Neural cell (in vitro differentiated cells): ENCODE measurements around the gene CLCN5. TPM values are rescaled to one million over a fixed set of nuclear protein-coding genes. Genes with fewer than 3 reads are reported as not detected.
"Not testable (repeated sequence)": the region's sequence is repeated elsewhere in the genome, so short reads cannot be mapped to it uniquely, and the experiment has no call there.

Source experiments
- H2AFZ ChIP-seq: fragments of 200-600, 300-800 bp; sonication (generic), shearing (Covaris generic); 2 replicates; pipeline ENCODE4 v1.6.0; 2014; ENCODE audit warnings: low read depth, mild to moderate bottlenecking, antibody characterized with exemption, low read length, moderate library complexity
- H3F3A ChIP-seq: fragments of 200-600 bp; shearing (Covaris generic); 2 replicates; pipeline ENCODE4 v1.6.1; 2016; ENCODE audit warnings: mild to moderate bottlenecking, moderate library complexity, mixed read lengths, antibody characterized with exemption, low read length; ENCODE audit not compliant: insufficient read depth, poor library complexity, severe bottlenecking
- H3K27ac ChIP-seq: fragments of 200-600, 300-800 bp; sonication (generic), shearing (Covaris generic); 2 replicates; pipeline ENCODE4 v1.5.1; 2014; ENCODE audit warnings: mild to moderate bottlenecking, low read length, moderate library complexity
- H3K27me3 ChIP-seq: fragments of 300-800, 200-600 bp; sonication (generic), shearing (Covaris generic); 2 replicates; pipeline ENCODE4 v1.6.0; 2014; ENCODE audit warnings: mild to moderate bottlenecking, low read depth, low read length, moderate library complexity; ENCODE audit not compliant: insufficient read depth
- H3K36me3 ChIP-seq: fragments of 300-800, 200-600 bp; sonication (generic), shearing (Covaris generic); 2 replicates; pipeline ENCODE4 v1.5.1; 2014; ENCODE audit warnings: mild to moderate bottlenecking, antibody characterized with exemption, low read length, moderate library complexity; ENCODE audit not compliant: insufficient read depth
- H3K4me2 ChIP-seq: fragments of 300-800, 200-600 bp; sonication (generic), shearing (Covaris generic); 2 replicates; pipeline ENCODE4 v1.6.0; 2014; ENCODE audit warnings: mild to moderate bottlenecking, low read length
- H3K4me3 ChIP-seq: fragments of 300-800, 200-600 bp; sonication (generic), shearing (Covaris generic); 2 replicates; pipeline ENCODE4 v1.5.1; 2014; ENCODE audit warnings: mild to moderate bottlenecking, low read length, moderate library complexity
- H3K79me2 ChIP-seq: fragments of 200-600 bp; shearing (Covaris generic); replicated peaks from 2 replicates; pipeline ENCODE4 v1.6.0; 2014; ENCODE audit warnings: mild to moderate bottlenecking, low read length, moderate library complexity; ENCODE audit not compliant: insufficient read depth
- H3K9ac ChIP-seq: fragments of 300-800, 200-600 bp; sonication (generic), shearing (Covaris generic); 2 replicates; pipeline ENCODE4 v1.6.1; 2016; ENCODE audit warnings: mild to moderate bottlenecking, low read length, mixed read lengths
- H3K9me2 ChIP-seq: fragments of 200-600 bp; shearing (Covaris generic); 2 replicates; pipeline ENCODE4 v1.6.1; 2016; ENCODE audit warnings: mild to moderate bottlenecking, low read length, mixed read lengths; ENCODE audit not compliant: insufficient read depth
- H3K9me3 ChIP-seq: fragments of 200-600, 300-800 bp; sonication (generic), shearing (Covaris generic); 2 replicates; pipeline ENCODE4 v1.6.1; 2016; ENCODE audit warnings: mild to moderate bottlenecking, mixed run types, low read length, moderate library complexity, mixed read lengths
- H4K20me1 ChIP-seq: fragments of 200-600 bp; shearing (Covaris generic); 2 replicates; pipeline ENCODE4 v1.6.1; 2016; ENCODE audit warnings: mild to moderate bottlenecking, mixed run types; ENCODE audit not compliant: insufficient read depth
- CTCF ChIP-seq: fragments of 450-650 bp; IDR thresholded peaks from 2 replicates; pipeline ENCODE4 v1.5.1; 2014; ENCODE audit warnings: antibody characterized with exemption, mild to moderate bottlenecking, moderate library complexity; ENCODE audit not compliant: poor library complexity, severe bottlenecking
- EP300 ChIP-seq: fragments of 450-650 bp; conservative IDR thresholded peaks from 2 replicates; pipeline ENCODE4 v1.6.1; 2014; ENCODE audit warnings: antibody characterized with exemption, mild to moderate bottlenecking, moderate library complexity; ENCODE audit not compliant: poor library complexity, severe bottlenecking
- EZH2 ChIP-seq: fragments of 200-600, 300-800 bp; shearing (Covaris generic), sonication (generic); IDR thresholded peaks from 2 replicates; pipeline ENCODE4 v1.6.1; 2014; ENCODE audit warnings: antibody characterized with exemption, low read length, borderline replicate concordance, mild to moderate bottlenecking; ENCODE audit not compliant: insufficient read depth, poor library complexity, severe bottlenecking
- MXI1 ChIP-seq: fragments of 450-650 bp; conservative IDR thresholded peaks from 2 replicates; pipeline ENCODE4 v1.6.1; 2014; ENCODE audit warnings: antibody characterized with exemption, mild to moderate bottlenecking; ENCODE audit not compliant: poor library complexity, severe bottlenecking
- POLR2AphosphoS5 ChIP-seq: IDR thresholded peaks from 2 replicates; pipeline ENCODE4 v1.6.1; 2012
- RAD21 ChIP-seq: fragments of 450-650 bp; conservative IDR thresholded peaks from 2 replicates; pipeline ENCODE4 v1.6.1; 2014; ENCODE audit warnings: antibody characterized with exemption, mild to moderate bottlenecking, moderate library complexity
- SMC3 ChIP-seq: fragments of 450-650 bp; conservative IDR thresholded peaks from 2 replicates; pipeline ENCODE4 v1.6.1; 2014; ENCODE audit warnings: antibody characterized with exemption, mild to moderate bottlenecking, moderate library complexity; ENCODE audit not compliant: poor library complexity
- TAF1 ChIP-seq: IDR thresholded peaks from 2 replicates; pipeline ENCODE4 v1.6.1; 2012; ENCODE audit warnings: low read depth
- polyA plus RNA-seq: library from polyadenylated mRNA; depleted of rRNA; stranded (reverse); fragments of >200 nt; gene quantifications from 2 replicates; pipeline ENCODE4 v1.2.3, GENCODE V29; 2014
- TF ChIP-seq, protein P1 (sequence below): IDR thresholded peaks from 2 replicates; pipeline ENCODE4 v1.6.1; 2012; ENCODE audit warnings: borderline replicate concordance

The CLCN5 gene
- polyA plus RNA-seq, 1 donor from 2014 or later: 13.1 TPM

GRCh38 chrX:50003467-50003866 is 81.1 kb downstream of the CLCN5 start:
- no peaks in the 10 kb centered on the region for H3F3A ChIP-seq
- TF ChIP-seq RAD21: no peak
- no peak for TF ChIP-seq TAF1
- no peak for TF ChIP-seq MXI1
- TF ChIP-seq, protein P1, sequence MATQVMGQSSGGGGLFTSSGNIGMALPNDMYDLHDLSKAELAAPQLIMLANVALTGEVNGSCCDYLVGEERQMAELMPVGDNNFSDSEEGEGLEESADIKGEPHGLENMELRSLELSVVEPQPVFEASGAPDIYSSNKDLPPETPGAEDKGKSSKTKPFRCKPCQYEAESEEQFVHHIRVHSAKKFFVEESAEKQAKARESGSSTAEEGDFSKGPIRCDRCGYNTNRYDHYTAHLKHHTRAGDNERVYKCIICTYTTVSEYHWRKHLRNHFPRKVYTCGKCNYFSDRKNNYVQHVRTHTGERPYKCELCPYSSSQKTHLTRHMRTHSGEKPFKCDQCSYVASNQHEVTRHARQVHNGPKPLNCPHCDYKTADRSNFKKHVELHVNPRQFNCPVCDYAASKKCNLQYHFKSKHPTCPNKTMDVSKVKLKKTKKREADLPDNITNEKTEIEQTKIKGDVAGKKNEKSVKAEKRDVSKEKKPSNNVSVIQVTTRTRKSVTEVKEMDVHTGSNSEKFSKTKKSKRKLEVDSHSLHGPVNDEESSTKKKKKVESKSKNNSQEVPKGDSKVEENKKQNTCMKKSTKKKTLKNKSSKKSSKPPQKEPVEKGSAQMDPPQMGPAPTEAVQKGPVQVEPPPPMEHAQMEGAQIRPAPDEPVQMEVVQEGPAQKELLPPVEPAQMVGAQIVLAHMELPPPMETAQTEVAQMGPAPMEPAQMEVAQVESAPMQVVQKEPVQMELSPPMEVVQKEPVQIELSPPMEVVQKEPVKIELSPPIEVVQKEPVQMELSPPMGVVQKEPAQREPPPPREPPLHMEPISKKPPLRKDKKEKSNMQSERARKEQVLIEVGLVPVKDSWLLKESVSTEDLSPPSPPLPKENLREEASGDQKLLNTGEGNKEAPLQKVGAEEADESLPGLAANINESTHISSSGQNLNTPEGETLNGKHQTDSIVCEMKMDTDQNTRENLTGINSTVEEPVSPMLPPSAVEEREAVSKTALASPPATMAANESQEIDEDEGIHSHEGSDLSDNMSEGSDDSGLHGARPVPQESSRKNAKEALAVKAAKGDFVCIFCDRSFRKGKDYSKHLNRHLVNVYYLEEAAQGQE: no peak
- no peak for TF ChIP-seq CTCF
- no peaks in the 10 kb centered on the region for H3K27me3 ChIP-seq
- no peaks in the 10 kb centered on the region for H3K36me3 ChIP-seq
- H2AFZ ChIP-seq: no peak overlapping the region
- no peak overlapping the region for H3K4me3 ChIP-seq
- no peaks in the 10 kb centered on the region for H4K20me1 ChIP-seq
- no peaks in the 10 kb centered on the region for H3K9me2 ChIP-seq
- no peaks in the 10 kb centered on the region for H3K9me3 ChIP-seq
- H3K27ac ChIP-seq: no peak overlapping the region
- H3K9ac ChIP-seq: no peak overlapping the region
- no peak overlapping the region for H3K4me2 ChIP-seq
- H3K79me2 ChIP-seq: no peaks in the 10 kb centered on the region

GRCh38 chrX:50003927-50004326 is 81.5 kb downstream of the CLCN5 start:
- Histone ChIP-seq H3F3A (no peaks in the 10 kb centered on the region), H3K27me3 (no peaks in the 10 kb centered on the region), H2AFZ (no peak overlapping the region), H3K9ac (no peak overlapping the region), H3K27ac (no peak overlapping the region), H3K4me2 (no peak overlapping the region), H3K36me3 (no peaks in the 10 kb centered on the region), H3K9me2 (no peaks in the 10 kb centered on the region), H3K4me3 (no peak overlapping the region), H3K9me3 (no peaks in the 10 kb centered on the region), H4K20me1 (no peaks in the 10 kb centered on the region), H3K79me2 (no peaks in the 10 kb centered on the region)
- TF ChIP-seq RAD21: no peak
- no peak for TF ChIP-seq EZH2
- no peak for TF ChIP-seq SMC3
- TF ChIP-seq POLR2AphosphoS5: no peak
- TF ChIP-seq TAF1: no peak
- TF ChIP-seq MXI1: no peak
- TF ChIP-seq EP300: no peak
- TF ChIP-seq, protein P1: no peak
- no peak for TF ChIP-seq CTCF

- not testable (repeated sequence) for H3K36me3 ChIP-seq, H3F3A ChIP-seq, H3K4me3 ChIP-seq, H3K27me3 ChIP-seq, H3K9me3 ChIP-seq, H3K9ac ChIP-seq, H3K9me2 ChIP-seq, H4K20me1 ChIP-seq, H3K27ac ChIP-seq, H3K4me2 ChIP-seq, H2AFZ ChIP-seq, H3K79me2 ChIP-seq
Measured at GRCh38 chrX:50025591-50025990, 103.2 kb downstream of the CLCN5 start.
